Neural progenitor cell (in vitro differentiated cells): ENCODE measurements around the gene ASXL2. TPM values are rescaled to one million over a fixed set of nuclear protein-coding genes. Genes with fewer than 3 reads are reported as not detected.

Experiments used
- DNase-seq: peaks from one replicate; pipeline ENCODE4 v3.0.0-alpha.2; 2016; ENCODE audit warnings: low spot score
- H2AFZ ChIP-seq: fragments of 200-600 bp; sonication (generic); replicated peaks from 2 replicates; pipeline ENCODE4 v1.6.1; 2016; ENCODE audit warnings: antibody characterized with exemption
- H3F3A ChIP-seq: fragments of 200-600 bp; sonication (generic); 2 replicates; pipeline ENCODE4 v1.6.1; 2016; ENCODE audit warnings: antibody characterized with exemption, low read depth
- H3K27ac ChIP-seq: fragments of 200-600 bp; sonication (generic); 2 replicates; pipeline ENCODE4 v1.5.1; 2016; ENCODE audit warnings: mild to moderate bottlenecking
- H3K27me3 ChIP-seq: fragments of 200-600 bp; sonication (generic); 2 replicates; pipeline ENCODE4 v1.6.1; 2016; ENCODE audit warnings: mild to moderate bottlenecking, moderate library complexity
- H3K36me3 ChIP-seq: fragments of 200-600 bp; sonication (generic); 2 replicates; pipeline ENCODE4 v1.5.1; 2016
- H3K4me1 ChIP-seq: fragments of 200-600 bp; sonication (generic); 2 replicates; pipeline ENCODE4 v1.6.1; 2016; ENCODE audit warnings: mixed run types
- H3K4me2 ChIP-seq: fragments of 200-600 bp; sonication (generic); 2 replicates; pipeline ENCODE4 v1.6.1; 2016
- H3K4me3 ChIP-seq: fragments of 200-600 bp; sonication (generic); 2 replicates; pipeline ENCODE4 v1.5.1; 2016
- H3K79me2 ChIP-seq: fragments of 200-600 bp; sonication (generic); 2 replicates; pipeline ENCODE4 v1.6.1; 2016; ENCODE audit warnings: low read depth
- H3K9ac ChIP-seq: fragments of 200-600 bp; sonication (generic); 2 replicates; pipeline ENCODE4 v1.6.1; 2016
- H3K9me3 ChIP-seq: fragments of 200-600 bp; sonication (generic); 2 replicates; pipeline ENCODE4 v1.5.1; 2016; ENCODE audit warnings: low read depth
- H4K20me1 ChIP-seq: fragments of 200-600 bp; sonication (generic); 2 replicates; pipeline ENCODE4 v1.6.1; 2016; ENCODE audit warnings: low read depth
- H3K27ac Mint-ChIP-seq: 3 replicates; pipeline ENCODE4 v1.8.0; 2021; ENCODE audit warnings: mixed read lengths
- H3K27me3 Mint-ChIP-seq: 2 replicates; pipeline ENCODE4 v1.8.0; 2022; ENCODE audit warnings: low read depth, mild to moderate bottlenecking, inconsistent platforms, moderate library complexity, mixed read lengths; ENCODE audit not compliant: insufficient read depth
- H3K36me3 Mint-ChIP-seq: 3 replicates; pipeline ENCODE4 v1.8.0; 2021; ENCODE audit warnings: mixed read lengths
- H3K4me1 Mint-ChIP-seq: 3 replicates; pipeline ENCODE4 v1.8.0; 2021; ENCODE audit warnings: mixed read lengths
- H3K4me3 Mint-ChIP-seq: 3 replicates; pipeline ENCODE4 v1.8.0; 2021; ENCODE audit warnings: mild to moderate bottlenecking, moderate library complexity, mixed read lengths
- H3K9me3 Mint-ChIP-seq: 3 replicates; pipeline ENCODE4 v1.8.0; 2020; ENCODE audit warnings: mixed read lengths
- EZH2 ChIP-seq: fragments of 200-600 bp; sonication (generic); IDR thresholded peaks from 2 replicates; pipeline ENCODE4 v1.6.1; 2017; ENCODE audit warnings: antibody characterized with exemption, mild to moderate bottlenecking, moderate library complexity
- EZH2phosphoT487 ChIP-seq: fragments of 200-600 bp; sonication (generic); IDR thresholded peaks from 2 replicates; pipeline ENCODE4 v1.6.1; 2017; ENCODE audit warnings: antibody characterized with exemption
- total RNA-seq: library from RNA; depleted of rRNA; stranded (reverse); fragments of >200 nt; gene quantifications from 2 replicates; pipeline ENCODE4 v1.2.3, GENCODE V29; 2015; ENCODE audit warnings: low replicate concordance
- TF ChIP-seq, protein P1 (sequence below): fragments of 200-600 bp; sonication (generic); IDR thresholded peaks from 2 replicates; pipeline ENCODE4 v1.5.1; 2017; ENCODE audit warnings: antibody characterized with exemption, mild to moderate bottlenecking

The ASXL2 gene
- total RNA-seq, 1 donor from 2014 or later: 8.7 TPM

DNA sequence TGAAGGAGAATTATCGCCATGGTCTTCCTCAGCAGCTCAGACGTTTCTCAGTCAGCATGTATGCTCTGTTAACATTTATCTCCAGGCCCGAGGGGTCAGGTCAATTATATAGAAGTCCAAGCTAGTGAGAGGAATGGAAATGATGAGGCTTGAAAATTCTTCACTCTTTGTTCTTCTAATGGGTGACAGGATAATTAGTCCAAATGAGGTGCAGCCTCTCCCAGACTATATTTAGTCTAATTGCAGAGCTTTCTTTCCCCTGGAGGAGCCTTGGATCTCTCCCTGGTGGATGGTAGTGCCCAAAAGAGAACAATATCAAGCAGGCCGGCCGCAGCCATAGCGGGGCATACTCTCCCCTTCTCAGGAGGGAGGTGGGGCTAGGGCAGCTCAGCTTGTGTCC is 153.5 kb downstream of the ASXL2 start:
- no peaks in the 10 kb centered on the region for H3K36me3 Mint-ChIP-seq
- Histone ChIP-seq H3K9me3 (no peaks in the 10 kb centered on the region), H3K27me3 (no peaks in the 10 kb centered on the region), H3K4me2 (no peak overlapping the region), H3K36me3 (no peaks in the 10 kb centered on the region), H3K4me1 (peaks cover 23% of the 10 kb centered on the region), H3K27ac (no peak overlapping the region), H3K79me2 (no peaks in the 10 kb centered on the region), H4K20me1 (no peaks in the 10 kb centered on the region), H2AFZ (no peak overlapping the region), H3K9ac (no peak overlapping the region), H3K4me3 (no peak overlapping the region), H3F3A (peaks cover 16% of the 10 kb centered on the region)
- H3K9me3 Mint-ChIP-seq: no peaks in the 10 kb centered on the region
- DNase-seq: no peak
- H3K27ac Mint-ChIP-seq: peak overlapping the region; percentile 66
- H3K4me3 Mint-ChIP-seq: no peak overlapping the region
- H3K27me3 Mint-ChIP-seq: no peaks in the 10 kb centered on the region
- peaks cover 26% of the 10 kb centered on the region for H3K4me1 Mint-ChIP-seq
- TF ChIP-seq EZH2: no peak

GRCh38 chr2:25722224-25722623 is 156.1 kb downstream of the ASXL2 start:
- no peak for DNase-seq
- Histone ChIP-seq H2AFZ (no peak overlapping the region), H3K79me2 (no peaks in the 10 kb centered on the region), H3K4me2 (peak overlapping the region; percentile 61), H3K4me1 (peaks cover 25% of the 10 kb centered on the region), H3K9ac (no peak overlapping the region), H3K27me3 (no peaks in the 10 kb centered on the region), H3K27ac (no peak overlapping the region), H3K9me3 (no peaks in the 10 kb centered on the region), H4K20me1 (no peaks in the 10 kb centered on the region), H3K36me3 (no peaks in the 10 kb centered on the region), H3F3A (peaks cover 16% of the 10 kb centered on the region), H3K4me3 (no peak overlapping the region)
- Mint-ChIP-seq H3K9me3 (no peaks in the 10 kb centered on the region), H3K4me3 (no peak overlapping the region), H3K27me3 (peaks cover 4% of the 10 kb centered on the region), H3K36me3 (no peaks in the 10 kb centered on the region), H3K27ac (no peak overlapping the region), H3K4me1 (peaks cover 27% of the 10 kb centered on the region)
- TF ChIP-seq, protein P1, sequence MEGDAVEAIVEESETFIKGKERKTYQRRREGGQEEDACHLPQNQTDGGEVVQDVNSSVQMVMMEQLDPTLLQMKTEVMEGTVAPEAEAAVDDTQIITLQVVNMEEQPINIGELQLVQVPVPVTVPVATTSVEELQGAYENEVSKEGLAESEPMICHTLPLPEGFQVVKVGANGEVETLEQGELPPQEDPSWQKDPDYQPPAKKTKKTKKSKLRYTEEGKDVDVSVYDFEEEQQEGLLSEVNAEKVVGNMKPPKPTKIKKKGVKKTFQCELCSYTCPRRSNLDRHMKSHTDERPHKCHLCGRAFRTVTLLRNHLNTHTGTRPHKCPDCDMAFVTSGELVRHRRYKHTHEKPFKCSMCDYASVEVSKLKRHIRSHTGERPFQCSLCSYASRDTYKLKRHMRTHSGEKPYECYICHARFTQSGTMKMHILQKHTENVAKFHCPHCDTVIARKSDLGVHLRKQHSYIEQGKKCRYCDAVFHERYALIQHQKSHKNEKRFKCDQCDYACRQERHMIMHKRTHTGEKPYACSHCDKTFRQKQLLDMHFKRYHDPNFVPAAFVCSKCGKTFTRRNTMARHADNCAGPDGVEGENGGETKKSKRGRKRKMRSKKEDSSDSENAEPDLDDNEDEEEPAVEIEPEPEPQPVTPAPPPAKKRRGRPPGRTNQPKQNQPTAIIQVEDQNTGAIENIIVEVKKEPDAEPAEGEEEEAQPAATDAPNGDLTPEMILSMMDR: no peak
- TF ChIP-seq EZH2 (no peak), EZH2phosphoT487 (no peak)

DNA sequence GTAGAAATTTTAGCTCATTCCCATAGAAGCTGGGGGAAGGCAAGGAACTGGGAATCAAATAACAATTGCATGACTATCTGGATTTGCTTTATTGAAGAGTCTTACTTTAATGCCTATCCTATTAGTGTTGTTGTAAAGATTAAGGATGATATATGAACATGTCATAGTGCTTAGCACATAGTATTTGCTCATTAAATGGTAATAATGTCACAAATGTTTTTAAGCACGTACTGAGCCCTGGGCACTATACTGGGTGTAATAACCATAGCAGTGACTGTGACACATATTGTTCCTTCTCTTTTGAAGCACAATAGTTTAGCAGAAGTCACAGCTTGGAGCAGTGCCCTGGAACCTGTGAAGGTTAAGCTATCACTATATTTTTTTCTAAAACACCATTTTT is 157.7 kb downstream of the ASXL2 start:
- Histone ChIP-seq H3K27me3 (no peaks in the 10 kb centered on the region), H3K9ac (no peak overlapping the region), H3K4me2 (no peak overlapping the region), H3K27ac (no peak overlapping the region), H3K4me3 (no peak overlapping the region), H4K20me1 (no peaks in the 10 kb centered on the region), H2AFZ (no peak overlapping the region), H3F3A (peaks cover 16% of the 10 kb centered on the region), H3K4me1 (peaks cover 25% of the 10 kb centered on the region), H3K9me3 (no peaks in the 10 kb centered on the region), H3K36me3 (no peaks in the 10 kb centered on the region), H3K79me2 (no peaks in the 10 kb centered on the region)
- no peak for DNase-seq
- H3K4me3 Mint-ChIP-seq: no peak overlapping the region
- peaks cover 27% of the 10 kb centered on the region for H3K4me1 Mint-ChIP-seq
- TF ChIP-seq EZH2: no peak
- TF ChIP-seq, protein P1: no peak
- no peak for TF ChIP-seq EZH2phosphoT487
- peaks cover 4% of the 10 kb centered on the region for H3K27me3 Mint-ChIP-seq
- no peak overlapping the region for H3K27ac Mint-ChIP-seq
- H3K9me3 Mint-ChIP-seq: no peaks in the 10 kb centered on the region
- no peaks in the 10 kb centered on the region for H3K36me3 Mint-ChIP-seq

- Mint-ChIP-seq H3K36me3 (no peaks in the 10 kb centered on the region), H3K4me3 (no peak overlapping the region), H3K4me1 (peaks cover 9% of the 10 kb centered on the region), H3K27ac (no peak overlapping the region), H3K9me3 (no peaks in the 10 kb centered on the region), H3K27me3 (peaks cover 10% of the 10 kb centered on the region)
- no peak overlapping the region for H3K4me2 ChIP-seq
- no peak for DNase-seq
- no peak overlapping the region for H3K27ac ChIP-seq
- H3K9me3 ChIP-seq: no peaks in the 10 kb centered on the region
- no peak overlapping the region for H2AFZ ChIP-seq
- H3K9ac ChIP-seq: no peak overlapping the region
- TF ChIP-seq EZH2phosphoT487 (no peak), EZH2 (no peak)
- TF ChIP-seq, protein P1: no peak
- peaks cover 11% of the 10 kb centered on the region for H3K4me1 ChIP-seq
- H3F3A ChIP-seq: no peaks in the 10 kb centered on the region
- no peak overlapping the region for H3K4me3 ChIP-seq
- no peaks in the 10 kb centered on the region for H3K79me2 ChIP-seq
- no peaks in the 10 kb centered on the region for H3K27me3 ChIP-seq
- no peaks in the 10 kb centered on the region for H3K36me3 ChIP-seq
- no peaks in the 10 kb centered on the region for H4K20me1 ChIP-seq
Measured at GRCh38 chr2:25714740-25715139, 163.5 kb downstream of the ASXL2 start.
